ENCODE data around the gene TRMT1.
"Not testable (repeated sequence)": the region's sequence is repeated elsewhere in the genome, so short reads cannot be mapped to it uniquely, and the experiment has no call there.

TRMT1 gene

DNA sequence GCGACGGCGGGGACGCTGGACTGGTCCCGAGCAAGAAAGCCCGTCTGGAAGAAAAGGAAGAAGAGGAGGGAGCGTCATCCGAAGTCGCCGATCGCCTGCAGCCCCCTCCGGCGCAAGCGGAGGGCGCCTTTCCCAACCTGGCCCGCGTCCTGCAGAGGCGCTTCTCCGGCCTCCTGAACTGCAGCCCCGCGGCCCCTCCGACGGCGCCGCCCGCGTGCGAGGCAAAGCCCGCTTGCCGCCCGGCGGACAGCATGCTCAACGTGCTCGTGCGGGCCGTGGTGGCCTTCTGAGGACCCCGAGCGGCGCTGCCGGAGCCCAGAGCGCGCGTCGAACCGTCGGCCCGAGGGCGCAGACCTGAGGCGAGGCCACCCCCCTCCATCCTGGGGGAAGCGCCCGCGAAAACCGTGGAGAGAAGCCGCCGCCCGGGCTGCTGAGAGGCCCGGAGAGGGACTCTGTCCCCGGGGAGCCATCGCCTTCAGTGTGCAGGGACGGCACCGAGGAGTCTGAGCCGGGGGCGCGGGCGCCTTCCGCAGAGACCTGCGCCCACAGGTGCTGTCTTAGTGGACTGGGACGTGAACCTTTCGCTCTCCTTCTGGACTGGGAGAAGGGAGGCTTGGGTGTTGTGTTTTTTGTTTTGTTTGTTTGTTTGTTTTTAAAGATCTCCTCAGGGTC is 37.2 kb upstream of the TRMT1 start:
- H3K4me3 Mint-ChIP-seq = peak overlapping the region; percentile 98 to 99
- peaks cover 34 to 40% of the 10 kb centered on the region in 2 donors for H3K36me3 Mint-ChIP-seq
- peaks cover 0 to 4% of the 10 kb centered on the region in 2 donors for H3K27me3 Mint-ChIP-seq
- peak overlapping the region; percentile 98 for H3K27ac Mint-ChIP-seq
- DNase-seq (peak; percentile 22), ATAC-seq (replicated peaks) (no peak)
- H3K9me3 Mint-ChIP-seq = no peaks in the 10 kb centered on the region
- H3K4me1 Mint-ChIP-seq = peaks cover 43 to 69% of the 10 kb centered on the region in 2 donors

DNA sequence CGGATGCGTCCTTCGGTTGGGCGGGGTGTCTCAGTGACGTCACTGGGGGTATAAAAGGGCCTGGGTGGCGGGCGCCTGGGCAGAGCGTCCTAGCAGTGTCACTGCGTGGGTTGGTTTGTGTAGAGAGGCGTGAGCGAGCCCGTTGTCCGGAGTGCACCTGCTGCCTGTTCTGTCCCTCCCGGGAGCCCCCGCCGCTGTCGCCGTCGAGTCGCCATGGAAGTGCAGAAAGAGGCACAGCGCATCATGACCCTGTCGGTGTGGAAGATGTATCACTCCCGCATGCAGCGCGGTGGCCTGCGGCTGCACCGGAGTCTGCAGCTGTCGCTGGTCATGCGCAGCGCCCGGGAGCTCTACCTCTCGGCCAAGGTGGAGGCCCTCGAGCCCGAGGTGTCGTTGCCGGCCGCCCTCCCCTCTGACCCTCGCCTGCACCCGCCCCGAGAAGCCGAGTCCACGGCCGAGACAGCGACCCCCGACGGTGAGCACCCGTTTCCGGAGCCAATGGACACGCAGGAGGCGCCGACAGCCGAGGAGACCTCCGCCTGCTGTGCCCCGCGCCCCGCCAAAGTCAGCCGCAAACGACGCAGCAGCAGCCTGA is 36.5 kb upstream of the TRMT1 start:
- peak overlapping the region; percentile 98 for H3K27ac Mint-ChIP-seq
- H3K4me1 Mint-ChIP-seq = peaks cover 41 to 69% of the 10 kb centered on the region in 2 donors
- H3K9me3 Mint-ChIP-seq = no peaks in the 10 kb centered on the region
- H3K36me3 Mint-ChIP-seq = peaks cover 36 to 40% of the 10 kb centered on the region in 2 donors
- peak; percentile 96 for DNase-seq
- peaks cover 0 to 4% of the 10 kb centered on the region in 2 donors for H3K27me3 Mint-ChIP-seq
- peak; percentile 20 to 29 for ATAC-seq (replicated peaks)
- H3K4me3 Mint-ChIP-seq = peak overlapping the region; percentile 98 to 99

DNA sequence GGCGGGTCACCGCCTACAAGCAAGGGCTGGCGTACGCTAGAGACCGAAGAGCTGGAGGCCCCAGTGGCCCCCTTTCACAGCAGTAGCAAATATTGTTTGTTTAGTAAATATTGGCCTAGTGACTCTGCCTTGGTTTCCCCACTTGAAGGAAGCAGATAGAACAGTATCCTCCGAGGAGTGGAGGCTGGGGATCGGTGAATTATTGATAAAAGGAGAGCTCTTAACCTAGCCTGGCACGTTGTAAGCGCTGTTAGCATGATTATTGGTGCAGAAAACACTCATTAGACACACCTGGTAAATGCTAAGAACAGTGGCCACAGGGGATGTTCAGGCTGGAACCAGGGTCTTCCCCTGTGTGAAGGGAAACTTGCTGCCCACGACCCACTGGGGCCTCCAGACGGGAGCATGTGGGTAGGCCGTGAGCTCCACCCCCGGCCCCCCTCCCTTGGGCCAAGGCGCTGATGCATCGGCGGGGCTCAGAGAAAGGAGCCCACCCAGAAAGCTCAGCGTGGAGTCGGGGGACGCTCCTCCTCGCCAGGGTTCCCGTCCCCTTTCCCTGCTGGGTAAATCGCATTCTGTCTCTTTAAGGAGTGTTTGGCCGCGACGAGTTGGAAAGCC is 35.9 kb upstream of the TRMT1 start:
- peak; percentile 37 to 42 for ATAC-seq (replicated peaks)
- Mint-ChIP-seq H3K9me3 (no peaks in the 10 kb centered on the region), H3K27me3 (peaks cover 0 to 4% of the 10 kb centered on the region in 2 donors), H3K36me3 (peaks cover 36 to 40% of the 10 kb centered on the region in 2 donors), H3K27ac (peak overlapping the region; percentile 98), H3K4me1 (peaks cover 36 to 67% of the 10 kb centered on the region in 2 donors), H3K4me3 (peak overlapping the region; percentile 98 to 99)
- no peak for DNase-seq

DNA sequence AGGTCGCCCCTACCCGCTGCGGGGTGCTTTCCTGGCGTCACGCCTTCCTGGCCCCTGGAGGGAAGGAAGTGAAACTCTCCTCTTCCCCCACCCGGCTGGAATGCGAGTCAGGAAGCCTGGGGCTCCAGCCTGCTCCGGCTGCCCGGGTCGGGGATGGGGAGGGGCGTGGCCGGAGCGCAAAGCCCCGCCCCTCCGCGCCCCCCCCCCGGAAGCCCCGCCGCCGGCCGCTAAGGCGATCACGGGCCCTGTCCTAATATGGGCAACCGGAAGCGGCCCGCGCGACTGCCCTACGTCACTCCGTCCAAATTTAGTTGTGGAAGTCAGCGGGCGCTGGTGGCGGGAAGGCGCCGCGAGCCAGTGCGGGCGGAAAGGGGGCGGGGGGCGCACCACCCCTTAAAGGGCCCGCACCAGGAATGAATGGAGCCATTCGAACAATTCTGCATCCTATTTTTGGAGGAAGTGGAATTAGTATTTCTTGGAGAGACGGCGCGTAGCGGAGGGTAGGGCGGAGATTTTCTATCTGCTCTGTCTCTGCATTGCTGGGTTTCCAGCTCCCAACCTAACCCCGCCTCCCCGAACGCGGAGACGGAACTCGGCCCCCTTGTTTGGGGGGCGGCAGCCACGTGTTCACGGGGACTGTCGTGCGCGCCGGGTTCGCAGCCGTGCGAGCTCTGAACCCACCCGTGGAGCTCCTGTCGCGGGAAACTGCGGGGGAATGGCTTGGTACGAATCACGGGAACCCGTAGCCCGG is 35.2 kb upstream of the TRMT1 start:
- Mint-ChIP-seq H3K9me3 (no peaks in the 10 kb centered on the region), H3K4me3 (peak overlapping the region; percentile 98 to 99), H3K4me1 (peaks cover 38 to 67% of the 10 kb centered on the region in 2 donors), H3K36me3 (peaks cover 36 to 40% of the 10 kb centered on the region in 2 donors), H3K27ac (peak overlapping the region; percentile 99), H3K27me3 (peaks cover 0 to 4% of the 10 kb centered on the region in 2 donors)
- DNase-seq (peak; percentile 92), ATAC-seq (replicated peaks) (peak; percentile 37 to 43)

DNA sequence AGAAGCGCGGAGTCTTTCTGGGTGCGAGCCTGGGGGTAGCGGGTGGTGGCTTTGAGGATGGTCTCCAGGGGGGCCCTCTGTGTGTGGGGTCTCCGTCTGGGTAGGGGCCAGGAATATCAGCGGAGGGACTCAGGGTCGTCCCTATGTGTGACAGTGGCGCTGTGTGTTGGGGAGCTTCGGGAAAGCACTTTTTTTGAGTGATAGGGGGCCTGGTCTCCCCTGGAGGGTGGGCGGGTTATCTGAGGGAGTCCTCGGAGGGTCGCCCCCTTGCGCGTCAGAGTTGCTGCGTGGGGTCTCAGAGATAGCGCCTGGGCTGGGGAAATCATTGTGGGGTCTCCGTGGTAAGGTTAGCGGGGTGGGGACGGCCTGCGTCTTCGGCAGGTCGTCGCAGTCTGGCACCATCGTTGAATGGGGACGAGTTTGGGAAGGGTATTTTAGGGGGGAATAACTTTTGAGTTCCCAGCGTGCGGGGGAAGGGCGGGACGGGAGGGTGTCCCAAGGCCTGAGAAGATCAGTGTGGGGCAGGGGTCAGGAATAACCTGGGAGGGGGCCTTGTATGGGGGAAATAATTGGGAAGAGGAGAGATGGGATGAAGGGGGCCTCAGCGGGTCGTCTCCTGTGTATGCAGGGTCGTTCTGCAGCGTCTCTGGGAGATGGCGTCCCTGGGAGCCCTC is 34.5 kb upstream of the TRMT1 start:
- peak overlapping the region; percentile 98 to 99 for H3K4me3 Mint-ChIP-seq
- H3K36me3 Mint-ChIP-seq = peaks cover 36 to 40% of the 10 kb centered on the region in 2 donors
- no peak for ATAC-seq (replicated peaks)
- peak; percentile 21 for DNase-seq
- H3K27ac Mint-ChIP-seq = peak overlapping the region; percentile 99
- peaks cover 0 to 4% of the 10 kb centered on the region in 2 donors for H3K27me3 Mint-ChIP-seq
- peaks cover 33 to 63% of the 10 kb centered on the region in 2 donors for H3K4me1 Mint-ChIP-seq
- no peaks in the 10 kb centered on the region for H3K9me3 Mint-ChIP-seq

DNA sequence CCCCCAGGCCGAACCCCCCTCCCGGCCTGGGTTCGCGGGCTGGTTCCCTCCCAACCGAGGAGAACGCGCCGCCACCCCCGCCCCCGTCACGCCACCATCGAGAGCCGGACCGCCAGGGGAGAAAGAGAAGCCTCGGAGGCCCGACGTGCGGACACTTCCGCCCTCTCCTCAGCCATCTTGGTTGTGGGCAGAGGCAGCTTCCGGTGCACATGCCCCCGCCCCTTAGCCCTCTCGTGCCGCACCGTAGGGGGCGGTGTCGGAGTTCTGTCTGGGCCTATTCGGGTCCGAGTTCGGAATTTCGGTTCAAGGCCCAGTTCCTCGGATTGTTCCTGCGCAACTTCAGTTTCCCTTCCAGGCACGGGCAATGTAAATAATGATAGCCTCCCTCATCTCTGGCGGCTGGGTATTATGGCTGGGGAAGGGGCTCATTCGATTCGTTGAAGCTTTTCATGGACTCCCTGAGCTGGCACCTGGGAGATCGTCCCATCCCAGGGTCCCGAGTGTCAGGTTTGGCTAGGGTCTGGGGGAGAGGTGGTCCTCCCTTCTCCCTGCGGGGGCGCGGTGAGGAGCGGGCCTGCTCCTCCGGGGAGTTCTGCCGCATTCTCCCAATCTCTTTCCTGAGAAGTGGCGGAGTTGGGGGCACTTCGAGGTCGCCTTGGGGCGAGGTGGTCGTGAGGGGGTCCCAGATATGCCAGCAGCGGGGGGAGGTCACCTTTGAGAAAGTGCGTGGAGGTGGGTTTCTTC is 33.8 kb upstream of the TRMT1 start, which contains the start of the genes IER2 and STX10:
Gene IER2 (plus strand): TSS at position 225 of the 744 bp plus-strand sequence. CDS start 2,776 bp downstream, outside the sequence.
Gene STX10 (minus strand): TSS at position 189 of the 744 bp plus-strand sequence. CDS start 202 bp downstream, outside the sequence.
- H3K4me3 Mint-ChIP-seq = peak within 1 kb of the TSS; percentile 98 to 99
- peak within 1 kb of the TSS; percentile 99 for H3K27ac Mint-ChIP-seq
- ATAC-seq (replicated peaks) = peak; percentile 45 to 55
- peaks cover 29 to 56% of the 10 kb centered on the region in 2 donors for H3K4me1 Mint-ChIP-seq
- peaks cover 34 to 40% of the 10 kb centered on the region in 2 donors for H3K36me3 Mint-ChIP-seq
- peaks cover 0 to 4% of the 10 kb centered on the region in 2 donors for H3K27me3 Mint-ChIP-seq
- no peaks in the 10 kb centered on the region for H3K9me3 Mint-ChIP-seq
- DNase-seq = peak; percentile 92

DNA sequence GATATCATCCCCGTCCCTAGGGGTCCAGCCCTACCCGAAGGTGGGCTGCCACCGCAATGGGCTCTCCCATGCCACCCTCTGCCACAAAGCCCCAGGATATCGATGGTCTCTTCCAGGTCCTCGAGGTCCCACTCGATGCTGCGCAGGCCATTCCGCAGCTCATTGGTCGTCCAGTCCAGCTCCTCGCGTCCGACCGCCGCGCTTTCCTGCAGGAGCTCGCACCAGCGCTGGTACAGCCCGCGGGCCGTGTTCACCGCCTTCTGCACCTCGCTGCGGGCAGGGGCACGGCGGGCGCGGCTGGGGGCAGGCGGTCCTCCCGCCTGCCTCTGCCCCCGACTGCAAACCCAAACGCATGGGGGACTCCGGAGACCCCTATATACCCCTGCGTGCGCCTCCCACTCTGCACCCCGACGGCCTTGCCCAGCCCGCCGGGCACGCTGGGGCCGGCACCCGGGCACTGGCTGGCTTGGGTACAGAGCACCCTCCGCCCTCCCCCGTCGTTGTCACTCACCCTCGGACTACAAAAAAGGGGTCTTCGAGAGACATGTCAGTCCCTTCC is 33.2 kb upstream of the TRMT1 start:
- Mint-ChIP-seq H3K27me3 (peaks cover 0 to 4% of the 10 kb centered on the region in 2 donors), H3K4me1 (peaks cover 27 to 51% of the 10 kb centered on the region in 2 donors), H3K9me3 (no peaks in the 10 kb centered on the region), H3K27ac (peak overlapping the region; percentile 99), H3K36me3 (peaks cover 27 to 33% of the 10 kb centered on the region in 2 donors), H3K4me3 (peak overlapping the region; percentile 98 to 99)
- DNase-seq (peak; percentile 38), ATAC-seq (replicated peaks) (peak; percentile 2 to 3)

DNA sequence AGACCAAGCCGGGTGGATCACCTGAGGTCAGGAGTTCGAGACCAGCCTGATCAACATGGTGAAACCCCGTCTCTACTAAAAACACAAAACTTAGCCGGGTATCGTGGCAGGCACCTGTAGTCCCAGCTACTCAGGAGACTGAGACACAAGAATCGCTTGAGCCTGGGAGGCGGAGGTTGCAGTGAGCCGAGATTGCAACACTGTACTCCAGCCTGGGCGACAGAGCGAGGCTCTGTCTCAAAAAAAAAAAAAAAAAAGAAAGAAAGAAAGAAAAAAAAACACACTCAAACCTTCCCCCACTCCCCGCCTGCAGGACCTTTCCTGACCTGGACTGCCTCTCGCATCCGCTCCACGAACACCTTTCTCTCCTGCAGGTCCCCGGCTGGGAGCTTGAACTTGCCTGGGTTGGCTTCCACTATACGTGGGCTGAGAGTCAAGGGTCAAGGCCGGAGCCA is 32.7 kb upstream of the TRMT1 start:
- H3K4me1 Mint-ChIP-seq = peaks cover 27 to 48% of the 10 kb centered on the region in 2 donors
- H3K4me3 Mint-ChIP-seq = peak overlapping the region; percentile 98 to 99
- not testable (repeated sequence) for H3K9me3 Mint-ChIP-seq; DNase-seq; H3K27me3 Mint-ChIP-seq; ATAC-seq (replicated peaks)
- peak overlapping the region; percentile 66 for H3K27ac Mint-ChIP-seq
- H3K36me3 Mint-ChIP-seq = peaks cover 23 to 29% of the 10 kb centered on the region in 2 donors

DNA sequence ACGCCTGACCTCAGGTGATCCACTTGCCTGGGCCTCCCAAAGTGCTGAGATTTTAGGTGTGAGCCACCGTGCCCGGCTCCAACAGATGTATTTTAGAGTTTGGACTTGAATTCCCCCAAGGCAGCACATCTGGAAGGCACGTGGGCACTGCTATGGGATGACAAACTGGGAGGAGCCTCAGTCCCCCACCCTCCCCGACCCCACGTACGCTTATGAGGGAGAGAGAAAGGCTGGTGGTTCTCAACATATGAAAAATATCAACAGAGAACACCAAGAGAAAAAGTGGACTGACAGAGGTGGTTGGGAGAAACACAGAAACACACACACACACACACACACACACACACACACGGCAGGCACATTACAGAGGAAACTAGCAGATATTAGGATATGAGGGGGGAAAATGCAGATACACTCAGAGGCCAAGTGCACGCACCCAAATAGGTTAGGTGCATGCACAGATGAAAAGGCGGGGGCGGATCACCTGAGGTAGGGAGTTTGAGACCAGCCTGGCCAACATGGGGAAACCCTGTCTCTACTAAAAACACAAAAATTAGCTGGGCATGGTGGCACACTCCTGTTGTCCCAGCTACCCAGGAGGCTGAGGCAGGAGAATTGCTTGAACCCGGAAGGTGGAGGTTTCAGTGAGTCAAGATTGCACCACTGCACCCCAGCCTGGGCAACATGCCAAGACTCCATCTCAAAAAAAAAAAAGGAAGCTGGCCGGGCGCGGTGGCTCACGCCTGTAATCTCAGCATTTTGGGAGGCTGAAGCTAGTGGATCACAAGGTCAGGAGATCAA is 30.4 kb upstream of the TRMT1 start:
- Mint-ChIP-seq H3K36me3 (peaks cover 11 to 18% of the 10 kb centered on the region in 2 donors), H3K27me3 (no peaks in the 10 kb centered on the region), H3K4me1 (peaks cover 20 to 38% of the 10 kb centered on the region in 2 donors), H3K9me3 (no peaks in the 10 kb centered on the region), H3K27ac (no peak overlapping the region), H3K4me3 (no peak overlapping the region)
- no peak for DNase-seq
- no peak for ATAC-seq (replicated peaks)

DNA sequence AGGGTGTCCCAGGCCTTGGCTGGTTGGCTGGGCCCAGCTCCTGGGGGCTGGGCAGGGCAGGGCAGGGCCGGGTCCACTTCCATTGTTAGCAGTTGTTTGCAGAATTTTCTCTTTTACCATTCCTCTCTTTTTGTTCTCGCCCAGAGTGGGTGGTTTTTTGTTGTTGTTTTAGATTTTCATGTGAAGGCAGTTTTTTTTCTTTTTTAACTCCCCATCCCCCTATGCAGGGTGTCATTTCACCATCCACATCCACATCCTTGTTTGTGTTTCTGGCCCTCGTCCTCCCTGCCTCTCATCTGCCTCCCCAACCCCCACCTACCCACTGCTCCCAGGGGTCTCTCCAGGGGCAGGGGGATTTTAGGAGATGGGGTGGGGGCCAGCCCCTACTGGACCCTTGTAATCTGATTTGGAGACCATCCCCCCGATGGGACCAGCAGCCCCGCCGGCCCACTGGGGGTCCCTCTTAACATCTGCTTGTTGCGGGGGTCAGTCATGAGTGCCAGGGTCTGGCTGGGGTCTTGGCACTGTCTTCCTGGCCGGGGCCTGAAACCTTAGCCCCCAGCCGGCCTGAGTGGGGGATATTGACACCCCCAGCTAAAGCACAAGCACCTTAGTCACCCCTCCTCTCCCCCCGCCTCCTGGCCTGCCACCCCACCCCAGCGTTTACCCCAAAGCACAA is 23.2 kb upstream of the TRMT1 start:
- peaks cover 3 to 9% of the 10 kb centered on the region in 2 donors for H3K4me1 Mint-ChIP-seq
- DNase-seq (no peak), ATAC-seq (replicated peaks) (no peak)
- no peaks in the 10 kb centered on the region for H3K27me3 Mint-ChIP-seq
- H3K36me3 Mint-ChIP-seq = peaks cover 35 to 52% of the 10 kb centered on the region in 2 donors
- no peak overlapping the region for H3K4me3 Mint-ChIP-seq
- no peaks in the 10 kb centered on the region for H3K9me3 Mint-ChIP-seq
- no peak overlapping the region for H3K27ac Mint-ChIP-seq

DNA sequence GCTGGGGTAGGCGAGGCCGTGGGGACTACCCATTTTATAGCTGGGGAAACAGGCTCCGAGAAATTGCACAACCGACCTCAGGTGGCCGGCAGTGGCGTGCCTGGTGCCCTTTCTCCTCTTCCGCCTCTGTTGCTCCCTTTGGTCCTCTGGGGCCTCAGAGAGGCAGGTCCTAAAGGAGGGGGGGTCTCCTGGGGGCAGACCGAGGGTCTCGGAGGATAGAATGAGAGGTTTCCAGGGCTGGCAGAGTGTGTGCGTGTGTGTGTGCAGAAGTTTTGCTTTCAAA is 22.3 kb upstream of the TRMT1 start:
- H3K4me1 Mint-ChIP-seq = peaks cover 3 to 9% of the 10 kb centered on the region in 2 donors
- DNase-seq (no peak), ATAC-seq (replicated peaks) (no peak)
- no peak overlapping the region for H3K27ac Mint-ChIP-seq
- no peak overlapping the region for H3K4me3 Mint-ChIP-seq
- H3K27me3 Mint-ChIP-seq = no peaks in the 10 kb centered on the region
- H3K36me3 Mint-ChIP-seq = peaks cover 36 to 48% of the 10 kb centered on the region in 2 donors
- no peaks in the 10 kb centered on the region for H3K9me3 Mint-ChIP-seq
